ENCODE data around the gene ADORA1.

The ADORA1 gene

GRCh38 chr1:203158960-203159665 lies 31.6 kb downstream of the ADORA1 start:
- TF ChIP-seq USF1 (IDR thresholded peaks at IDR 0.05) (no peak), CREB1 (IDR thresholded peaks at IDR 0.05; ENCODE audit: low read depth) (no peak), REST (IDR thresholded peaks at IDR 0.05; ENCODE audit: low read depth) (no peak), RAD21 (IDR thresholded peaks at IDR 0.05; ENCODE audit: low read depth) (no peak), ZBTB7A (IDR thresholded peaks at IDR 0.05; ENCODE audit: low read depth) (no peak), FOXM1 (IDR thresholded peaks at IDR 0.05; ENCODE audit: borderline replicate concordance, low read depth) (no peak), TAF1 (IDR thresholded peaks at IDR 0.05; ENCODE audit: low read depth) (no peak), TCF12 (IDR thresholded peaks at IDR 0.05; ENCODE audit: low read depth) (no peak), YY1 (IDR thresholded peaks at IDR 0.05; ENCODE audit: low read depth) (no peak)

DNA sequence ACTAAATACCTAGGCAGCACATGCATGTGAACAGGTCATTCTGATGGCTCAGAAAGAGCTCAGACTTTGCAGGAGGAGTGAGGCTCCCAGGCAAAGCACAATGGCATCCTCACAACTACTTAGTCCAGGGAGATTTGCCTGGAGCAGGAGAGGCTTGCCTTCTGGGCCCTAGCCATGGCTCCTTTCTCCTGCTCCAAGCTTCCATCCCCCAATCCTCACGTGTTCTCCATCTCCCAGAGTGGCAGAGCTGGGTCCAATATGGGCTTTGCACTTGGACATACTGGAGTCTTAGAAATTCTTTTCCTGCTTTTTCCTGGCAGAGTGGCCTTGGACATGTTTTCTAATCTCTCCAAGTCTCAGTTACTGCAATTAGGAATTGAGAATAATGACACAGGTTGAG lies 32.3 kb downstream of the ADORA1 start:
- TF ChIP-seq NFIC (IDR thresholded peaks at IDR 0.05) (no peak), EGR1 (IDR thresholded peaks at IDR 0.05) (no peak), REST (IDR thresholded peaks at IDR 0.05; ENCODE audit: low read depth) (no peak), TAF1 (IDR thresholded peaks at IDR 0.05; ENCODE audit: low read depth) (no peak), EP300 (IDR thresholded peaks at IDR 0.05; ENCODE audit: borderline replicate concordance) (no peak), CEBPB (IDR thresholded peaks at IDR 0.05) (no peak), USF1 (IDR thresholded peaks at IDR 0.05) (no peak), FOXM1 (IDR thresholded peaks at IDR 0.05; ENCODE audit: borderline replicate concordance, low read depth) (no peak)
- TF ChIP-seq, protein P1, sequence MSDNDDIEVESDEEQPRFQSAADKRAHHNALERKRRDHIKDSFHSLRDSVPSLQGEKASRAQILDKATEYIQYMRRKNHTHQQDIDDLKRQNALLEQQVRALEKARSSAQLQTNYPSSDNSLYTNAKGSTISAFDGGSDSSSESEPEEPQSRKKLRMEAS (IDR thresholded peaks at IDR 0.05) = no peak

- peak; percentile 48; the same call in 1 of the 2 replicates for TF ChIP-seq TEAD4 (IDR thresholded peaks at IDR 0.05)
- no peak for TF ChIP-seq REST (IDR thresholded peaks at IDR 0.05; ENCODE audit: low read depth)
- TF ChIP-seq FOXM1 (IDR thresholded peaks at IDR 0.05; ENCODE audit: borderline replicate concordance, low read depth) = no peak
- TF ChIP-seq, protein P1 (IDR thresholded peaks at IDR 0.05) = no peak
- no peak for TF ChIP-seq USF1 (IDR thresholded peaks at IDR 0.05)
- peak; percentile 68 for TF ChIP-seq EP300 (IDR thresholded peaks at IDR 0.05; ENCODE audit: borderline replicate concordance)
- peak; percentile 83 for TF ChIP-seq TCF12 (IDR thresholded peaks at IDR 0.05; ENCODE audit: low read depth)
These were observed 33.6 kb downstream of the ADORA1 start for GRCh38 chr1:203161175-203161574.

GRCh38 chr1:203161703-203162102 lies 34.2 kb downstream of the ADORA1 start:
- TF ChIP-seq TAF1 (IDR thresholded peaks at IDR 0.05; ENCODE audit: low read depth) (no peak), USF1 (IDR thresholded peaks at IDR 0.05) (no peak), RAD21 (IDR thresholded peaks at IDR 0.05; ENCODE audit: low read depth) (no peak), TEAD4 (IDR thresholded peaks at IDR 0.05) (no peak), FOXM1 (IDR thresholded peaks at IDR 0.05; ENCODE audit: borderline replicate concordance, low read depth) (no peak), NFIC (IDR thresholded peaks at IDR 0.05) (no peak), CEBPB (IDR thresholded peaks at IDR 0.05) (no peak), CREB1 (IDR thresholded peaks at IDR 0.05; ENCODE audit: low read depth) (no peak), TCF12 (IDR thresholded peaks at IDR 0.05; ENCODE audit: low read depth) (no peak), YY1 (IDR thresholded peaks at IDR 0.05; ENCODE audit: low read depth) (no peak), ZBTB7A (IDR thresholded peaks at IDR 0.05; ENCODE audit: low read depth) (no peak), REST (IDR thresholded peaks at IDR 0.05; ENCODE audit: low read depth) (no peak), EP300 (IDR thresholded peaks at IDR 0.05; ENCODE audit: borderline replicate concordance) (no peak), EGR1 (IDR thresholded peaks at IDR 0.05) (no peak)
- TF ChIP-seq, protein P1 (IDR thresholded peaks at IDR 0.05) = no peak

Measured in Ishikawa (cell line).